H9 (cell line): Measurements from ENCODE around the gene GRID2. TPM values are rescaled to one million over a fixed set of nuclear protein-coding genes. Genes with fewer than 3 reads are reported as not detected.

ENCODE experiments used
- DNase-seq: peaks from one replicate; pipeline ENCODE4 v3.0.0-alpha.2; 2017
- H2AFZ ChIP-seq: one replicate; pipeline ENCODE4 v1.6.1; 2013; ENCODE audit warnings: mild to moderate bottlenecking, low read length, control low read depth, moderate library complexity
- H2AK5ac ChIP-seq: 2 replicates; pipeline ENCODE4 v1.6.1; 2013; ENCODE audit warnings: low read length, control low read depth, mixed read lengths; ENCODE audit not compliant: insufficient read length
- H2BK120ac ChIP-seq: one replicate; pipeline ENCODE4 v1.6.1; 2013; ENCODE audit warnings: low read depth, mild to moderate bottlenecking, low read length, control low read depth, inconsistent platforms; ENCODE audit not compliant: poor library complexity, severe bottlenecking
- H2BK12ac ChIP-seq: 2 replicates; pipeline ENCODE4 v1.6.1; 2013; ENCODE audit warnings: low read length, control low read depth, mixed read lengths, low read depth; ENCODE audit not compliant: insufficient read length
- H2BK15ac ChIP-seq: 2 replicates; pipeline ENCODE4 v1.6.1; 2013; ENCODE audit warnings: low read depth, low read length, control low read depth
- H2BK20ac ChIP-seq: one replicate; pipeline ENCODE4 v1.6.1; 2013; ENCODE audit warnings: low read depth, mild to moderate bottlenecking, low read length, control low read depth, inconsistent platforms; ENCODE audit not compliant: poor library complexity, severe bottlenecking
- H2BK5ac ChIP-seq: 2 replicates; pipeline ENCODE4 v1.6.1; 2013; ENCODE audit warnings: low read length, control low read depth, mixed read lengths; ENCODE audit not compliant: insufficient read length
- H3K14ac ChIP-seq: 2 replicates; pipeline ENCODE4 v1.6.1; 2013; ENCODE audit warnings: low read length, control low read depth; ENCODE audit not compliant: insufficient read depth
- H3K18ac ChIP-seq: 2 replicates; pipeline ENCODE4 v1.6.1; 2013; ENCODE audit warnings: low read depth, mild to moderate bottlenecking, mixed read lengths, low read length, control low read depth; ENCODE audit not compliant: insufficient read length
- H3K23ac ChIP-seq: 2 replicates; pipeline ENCODE4 v1.6.1; 2013; ENCODE audit warnings: low read length, control low read depth, mixed read lengths, low read depth; ENCODE audit not compliant: insufficient read length
- H3K23me2 ChIP-seq: 2 replicates; pipeline ENCODE4 v1.6.1; 2013; ENCODE audit warnings: low read depth, mild to moderate bottlenecking, mixed read lengths, low read length, control low read depth; ENCODE audit not compliant: insufficient read length, poor library complexity, severe bottlenecking
- H3K27ac ChIP-seq: 2 replicates; pipeline ENCODE4 v1.5.1; 2013; ENCODE audit warnings: low read length, control low read depth, mixed read lengths, low read depth; ENCODE audit not compliant: insufficient read length
- H3K27me3 ChIP-seq: 2 replicates; pipeline ENCODE4 v1.6.1; 2013; ENCODE audit warnings: low read length, control low read depth, inconsistent platforms; ENCODE audit not compliant: insufficient read depth
- H3K4ac ChIP-seq: 2 replicates; pipeline ENCODE4 v1.6.1; 2013; ENCODE audit warnings: low read depth, mild to moderate bottlenecking, control low read depth, inconsistent platforms, low read length, moderate library complexity
- H3K4me1 ChIP-seq: 2 replicates; pipeline ENCODE4 v1.6.1; 2013; ENCODE audit warnings: low read length, control low read depth, inconsistent platforms; ENCODE audit not compliant: insufficient read depth
- H3K4me2 ChIP-seq: 2 replicates; pipeline ENCODE4 v1.6.1; 2013; ENCODE audit warnings: low read length, control low read depth, mixed read lengths; ENCODE audit not compliant: insufficient read length, insufficient read depth
- H3K56ac ChIP-seq: 2 replicates; pipeline ENCODE4 v1.6.1; 2013; ENCODE audit warnings: low read depth, mild to moderate bottlenecking, mixed read lengths, low read length, control low read depth; ENCODE audit not compliant: insufficient read length
- H3K79me1 ChIP-seq: 2 replicates; pipeline ENCODE4 v1.6.1; 2013; ENCODE audit warnings: low read depth, mild to moderate bottlenecking, moderate library complexity, low read length, control low read depth, inconsistent platforms; ENCODE audit not compliant: insufficient read depth, poor library complexity, severe bottlenecking
- H3K79me2 ChIP-seq: 2 replicates; pipeline ENCODE4 v1.6.1; 2013; ENCODE audit warnings: low read length, control low read depth, inconsistent platforms; ENCODE audit not compliant: insufficient read depth
- H3K9ac ChIP-seq: 2 replicates; pipeline ENCODE4 v1.6.1; 2013; ENCODE audit warnings: low read length, control low read depth, mixed read lengths; ENCODE audit not compliant: insufficient read length; ENCODE audit errors: extremely low read depth
- H3K9me3 ChIP-seq: one replicate; pipeline ENCODE4 v1.6.1; 2013; ENCODE audit warnings: low read depth, low read length, inconsistent platforms; ENCODE audit not compliant: control insufficient read depth
- H3T11ph ChIP-seq: one replicate; pipeline ENCODE4 v1.6.1; 2013; ENCODE audit warnings: mild to moderate bottlenecking, low read length, control low read depth, inconsistent platforms
- H4K20me1 ChIP-seq: one replicate; pipeline ENCODE4 v1.6.1; 2013; ENCODE audit not compliant: control insufficient read depth, insufficient read length, insufficient read depth
- H4K5ac ChIP-seq: 2 replicates; pipeline ENCODE4 v1.6.1; 2013; ENCODE audit warnings: low read depth, mild to moderate bottlenecking, mixed read lengths, low read length, control low read depth; ENCODE audit not compliant: insufficient read length
- H4K8ac ChIP-seq: replicated peaks from 2 replicates; pipeline ENCODE4 v1.6.1; 2013; ENCODE audit warnings: low read length, control low read depth, mixed read lengths, low read depth; ENCODE audit not compliant: insufficient read length
- H4K91ac ChIP-seq: 2 replicates; pipeline ENCODE4 v1.6.1; 2013; ENCODE audit warnings: low read depth, mild to moderate bottlenecking, moderate library complexity, mixed read lengths, low read length, control low read depth; ENCODE audit not compliant: insufficient read length
- H3K27ac Mint-ChIP-seq, 3 experiments: 2 replicates in 2 of 3; 3 replicates in 1 of 3; pipeline ENCODE4 v1.8.0; 2020 to 2021; ENCODE audit warnings: mixed read lengths in 3 of 3, mild to moderate bottlenecking in 1 of 3, moderate library complexity in 1 of 3
- H3K27me3 Mint-ChIP-seq: 2 replicates; pipeline ENCODE4 v1.8.0; 2021; ENCODE audit warnings: low read depth, mild to moderate bottlenecking, moderate library complexity, mixed read lengths
- H3K36me3 Mint-ChIP-seq, 3 experiments: 2 replicates in 2 of 3; 3 replicates in 1 of 3; pipeline ENCODE4 v1.8.0; 2020 to 2021; ENCODE audit warnings: low read depth in 3 of 3, mixed read lengths in 3 of 3; ENCODE audit not compliant: insufficient read depth in 1 of 3
- H3K4me1 Mint-ChIP-seq, 2 experiments: 2 replicates each; pipeline ENCODE4 v1.8.0; 2020; ENCODE audit warnings: mixed read lengths in 2 of 2
- H3K4me3 Mint-ChIP-seq, 2 experiments: 2 replicates in 1 of 2; 3 replicates in 1 of 2; pipeline ENCODE4 v1.8.0; 2020 to 2021; ENCODE audit warnings: mild to moderate bottlenecking in 2 of 2, mixed read lengths in 2 of 2, moderate library complexity in 1 of 2
- H3K9me3 Mint-ChIP-seq, 2 experiments: 2 replicates in 1 of 2; 3 replicates in 1 of 2; pipeline ENCODE4 v1.8.0; 2020; ENCODE audit warnings: mild to moderate bottlenecking in 2 of 2, mixed read lengths in 2 of 2, moderate library complexity in 1 of 2
- CTCF ChIP-seq: fragments of 200-600 bp; sonication (generic); conservative IDR thresholded peaks from 3 replicates; pipeline ENCODE4 v1.8.0; 2021; ENCODE audit warnings: antibody characterized with exemption, mild to moderate bottlenecking
- WGBS: extraction: QIAGEN DNeasy Blood & Tissue Kit; methylation state at CpG from one replicate; pipeline ENCODE4 v1.1.7; 2013; ENCODE audit warnings: missing lambda C conversion rate, low lambda C conversion rate, mixed read lengths; ENCODE audit not compliant: insufficient read length; ENCODE audit errors: extremely low coverage; 5-methylcytosine and 5-hydroxymethylcytosine counted together
- total RNA-seq: library from RNA; stranded (reverse); gene quantifications from 2 replicates; pipeline ENCODE4 v1.2.1, GENCODE V29; 2021

Gene GRID2
- total RNA-seq, 1 experiment from 2014 or later, result 21.8 TPM

GRCh38 chr4:92339676-92340075 is 35.9 kb downstream of the GRID2 start:
- no peak overlapping the region for H2BK15ac ChIP-seq
- no peak overlapping the region for H3T11ph ChIP-seq
- no peak overlapping the region for H2AFZ ChIP-seq
- no peaks in the 10 kb centered on the region for H3K4me1 ChIP-seq
- no peaks in the 10 kb centered on the region for H3K9me3 Mint-ChIP-seq
- no peak overlapping the region for H2BK120ac ChIP-seq
- H3K56ac ChIP-seq, result no peak overlapping the region
- no peak overlapping the region for H4K91ac ChIP-seq
- no peak overlapping the region for H3K9ac ChIP-seq
- no peak overlapping the region for H3K23ac ChIP-seq
- H4K8ac ChIP-seq, result no peak overlapping the region
- H3K27ac ChIP-seq, result no peak overlapping the region
- DNase-seq, result no peak
- H3K36me3 Mint-ChIP-seq, result peaks cover 0 to 4% (median 0%) of the 10 kb centered on the region in 3 experiments; a peak in 1 of 7 replicates
- H3K18ac ChIP-seq, result no peak overlapping the region
- no peaks in the 10 kb centered on the region for H3K4me1 Mint-ChIP-seq
- H4K20me1 ChIP-seq, result no peaks in the 10 kb centered on the region
- H3K4me3 Mint-ChIP-seq, result no peak overlapping the region
- H2AK5ac ChIP-seq, result no peak overlapping the region
- no peaks in the 10 kb centered on the region for H3K23me2 ChIP-seq
- H3K27me3 ChIP-seq, result no peaks in the 10 kb centered on the region
- WGBS, result no CpG with 5 or more reads among the region's 4 CpGs
- H3K9me3 ChIP-seq, result no peaks in the 10 kb centered on the region
- no peak overlapping the region for H2BK20ac ChIP-seq
- no peak overlapping the region for H3K4me2 ChIP-seq
- TF ChIP-seq CTCF, result no peak
- H3K27ac Mint-ChIP-seq, result peak overlapping the region in 1 of 3 experiments; percentile 11; a peak in 2 of 7 replicates
- no peak overlapping the region for H4K5ac ChIP-seq
- no peaks in the 10 kb centered on the region for H3K79me1 ChIP-seq
- H3K27me3 Mint-ChIP-seq, result no peaks in the 10 kb centered on the region
- no peak overlapping the region for H3K14ac ChIP-seq
- no peak overlapping the region for H2BK5ac ChIP-seq
- H2BK12ac ChIP-seq, result no peak overlapping the region
- H3K79me2 ChIP-seq, result no peaks in the 10 kb centered on the region
- H3K4ac ChIP-seq, result no peak overlapping the region
